GM18526 (cell line): ENCODE measurements around the gene EDNRB.

Experiments
- POLR2A ChIP-seq: IDR thresholded peaks from 3 replicates; pipeline ENCODE4 v1.6.1; 2011; ENCODE audit not compliant: insufficient read length; ENCODE audit errors: extremely low read depth

The EDNRB gene

GRCh38 chr13:77918391-77919245 lies at the start of gene EDNRB:
Gene EDNRB (minus strand): TSS chr13:77918831. CDS start chr13:77918573, 258 bp downstream.
- no peak for TF ChIP-seq POLR2A

GRCh38 chr13:77966671-77967070 lies 48.0 kb upstream of the EDNRB start:
- TF ChIP-seq POLR2A: no peak

GRCh38 chr13:77952737-77953136 lies 34.1 kb upstream of the EDNRB start:
- no peak for TF ChIP-seq POLR2A

- no peak for TF ChIP-seq POLR2A
These were observed 33.6 kb upstream of the EDNRB start for GRCh38 chr13:77952276-77952675.

GRCh38 chr13:77946522-77946921 lies 27.9 kb upstream of the EDNRB start:
- TF ChIP-seq POLR2A: no peak

GRCh38 chr13:77930430-77930829 lies 11.8 kb upstream of the EDNRB start:
- TF ChIP-seq POLR2A: no peak

- TF ChIP-seq POLR2A: no peak
These were observed 10.3 kb upstream of the EDNRB start for GRCh38 chr13:77928909-77929308.

GRCh38 chr13:77925616-77926015 lies 7.0 kb upstream of the EDNRB start:
- TF ChIP-seq POLR2A: no peak

GRCh38 chr13:77919921-77920294 lies 1.3 kb upstream of the EDNRB start:
- TF ChIP-seq POLR2A: no peak

- TF ChIP-seq POLR2A: no peak
These were observed 752 bp upstream of the EDNRB start for GRCh38 chr13:77919246-77919920.

GRCh38 chr13:77916488-77916887 lies 2.1 kb downstream of the EDNRB start:
- TF ChIP-seq POLR2A: no peak

GRCh38 chr13:77915686-77916085 lies 2.9 kb downstream of the EDNRB start:
- no peak for TF ChIP-seq POLR2A

- TF ChIP-seq POLR2A: no peak
These were observed 5.6 kb downstream of the EDNRB start for GRCh38 chr13:77913003-77913402.

- no peak for TF ChIP-seq POLR2A
These were observed 6.9 kb downstream of the EDNRB start for GRCh38 chr13:77911751-77912150.

GRCh38 chr13:77909827-77910226 lies 8.8 kb downstream of the EDNRB start:
- no peak for TF ChIP-seq POLR2A

- no peak for TF ChIP-seq POLR2A
These were observed 10.1 kb downstream of the EDNRB start for GRCh38 chr13:77908531-77908930.
